K562 (cell line): Measurements from ENCODE around the gene ELAVL3. TPM values are rescaled to one million over a fixed set of nuclear protein-coding genes. Genes with fewer than 3 reads are reported as not detected.

ENCODE experiments used
- ATAC-seq: fragments of 200-7000 bp; cut with Tn5 transposase; 3 replicates; pipeline ENCODE4 v1.9.1; 2020; ENCODE audit warnings: moderate library complexity
- BruUV-seq: library from RNA; stranded (reverse); fragments of 400-500 nt; replicated peaks from 2 replicates; lab custom pipeline; 2021; lab: Mats Ljungman, UMichigan
- CTCF ChIA-PET: fragments of 300-600 bp; formaldehyde crosslinking; extraction: SDS; loops from one replicate; lab custom pipeline; 2021; ENCODE audit warnings: low intra/inter-chr PET ratio; lab: Yijun Ruan, JAX
- POLR2A ChIA-PET: fragments of 300-600, 350-650 bp; sonication (Branson Sonifier 250); formaldehyde crosslinking; extraction: SDS; loops from one replicate; lab custom pipeline; 2021; ENCODE audit warnings: antibody characterized with exemption, inconsistent platforms; lab: Yijun Ruan, JAX
- DNase-seq, 4 experiments: peaks; one replicate each; pipeline versions ENCODE4 v3.0.0 to v3.0.0-alpha.2; 2011 to 2018; ENCODE audit warnings: low spot score in 3 of 4, mixed read lengths in 3 of 4; ENCODE audit errors: extremely low read depth in 1 of 4
- FAIRE-seq: peaks from 2 replicates; lab custom pipeline; 2011; peaks lifted over from hg19 to GRCh38; lab: Jason Lieb, UNC
- H2AFZ ChIP-seq: 2 replicates; pipeline ENCODE4 v1.6.0; 2011; ENCODE audit warnings: low read depth, low read length, control low read depth, inconsistent platforms
- H3K27ac ChIP-seq: fragments of 200-600 bp; 3 replicates; pipeline ENCODE4 v1.8.0; 2011; ENCODE audit warnings: low read depth, mild to moderate bottlenecking, control low read depth, inconsistent platforms, low read length, moderate library complexity, mixed read lengths; ENCODE audit errors: extremely low read depth
- H3K27me3 ChIP-seq, 2 experiments: fragments of 300-600 bp in 1 of 2; 2 replicates in 1 of 2; 3 replicates in 1 of 2; pipeline versions ENCODE4 v1.6.0 to v1.8.0; 2011; ENCODE audit warnings: inconsistent platforms in 2 of 2, low read length in 2 of 2, mild to moderate bottlenecking in 1 of 2, mixed read lengths in 1 of 2, moderate library complexity in 1 of 2; ENCODE audit not compliant: control insufficient read depth in 2 of 2, insufficient read depth in 2 of 2
- H3K36me3 ChIP-seq: fragments of 300-600 bp; 3 replicates; pipeline ENCODE4 v1.8.0; 2011; ENCODE audit warnings: mild to moderate bottlenecking, low read length, inconsistent platforms; ENCODE audit not compliant: control insufficient read depth, insufficient read depth
- H3K4me1 ChIP-seq, 2 experiments: fragments of 200-600 bp in 1 of 2; replicated peaks in 1 of 2; 2 replicates in 1 of 2; 3 replicates in 1 of 2; pipeline versions ENCODE4 v1.5.1 to v1.8.0; 2011; ENCODE audit warnings: inconsistent platforms in 2 of 2, low read length in 2 of 2, mild to moderate bottlenecking in 1 of 2, mixed read lengths in 1 of 2, moderate library complexity in 1 of 2; ENCODE audit not compliant: control insufficient read depth in 2 of 2, insufficient read depth in 2 of 2
- H3K4me2 ChIP-seq: 2 replicates; pipeline ENCODE4 v1.6.1; 2011; ENCODE audit warnings: low read length, control low read depth, inconsistent platforms, mixed read lengths; ENCODE audit not compliant: insufficient read depth
- H3K4me3 ChIP-seq: fragments of 200-600 bp; sonication (generic), shearing (Covaris generic); 2 replicates; pipeline ENCODE4 v1.5.1; 2016; ENCODE audit warnings: control low read depth, inconsistent platforms
- H3K79me2 ChIP-seq: fragments of 200-600 bp; 3 replicates; pipeline ENCODE4 v1.8.0; 2011; ENCODE audit warnings: low read length, inconsistent platforms; ENCODE audit not compliant: control insufficient read depth, insufficient read depth
- H3K9ac ChIP-seq, 2 experiments: 2 replicates each; pipeline versions ENCODE4 v1.6.0 to v1.6.1; 2011; ENCODE audit warnings: low read depth in 2 of 2, low read length in 2 of 2, control low read depth in 1 of 2, inconsistent platforms in 1 of 2, mild to moderate bottlenecking in 1 of 2, mixed read lengths in 1 of 2; ENCODE audit not compliant: insufficient read depth in 1 of 2
- H3K9me1 ChIP-seq: one replicate; pipeline ENCODE4 v1.6.0; 2011; ENCODE audit warnings: inconsistent platforms, mild to moderate bottlenecking, low read length, moderate library complexity; ENCODE audit not compliant: control insufficient read depth, insufficient read depth
- H3K9me3 ChIP-seq: replicated peaks from 2 replicates; pipeline ENCODE4 v1.5.1; 2011; ENCODE audit warnings: low read depth, low read length, inconsistent platforms; ENCODE audit not compliant: control insufficient read depth, insufficient read depth
- H4K20me1 ChIP-seq: replicated peaks from 2 replicates; pipeline ENCODE4 v1.6.1; 2011; ENCODE audit warnings: low read length, inconsistent platforms, mixed read lengths; ENCODE audit not compliant: control insufficient read depth, insufficient read depth
- CBX3 ChIP-seq, 2 experiments: IDR thresholded peaks; 1 replicate in 1 of 2; 2 replicates in 1 of 2; pipeline ENCODE4 v1.6.1; 2012; ENCODE audit warnings: inconsistent platforms in 2 of 2, low read length in 2 of 2, borderline replicate concordance in 1 of 2, control low read depth in 1 of 2
- CTBP1 ChIP-seq: fragments of 450-650 bp; IDR thresholded peaks from 2 replicates; pipeline ENCODE4 v1.6.1; 2016; ENCODE audit warnings: borderline replicate concordance
- EGR1 ChIP-seq: fragments of 450-650 bp; conservative IDR thresholded peaks from 2 replicates; pipeline ENCODE4 v1.6.1; 2017; ENCODE audit warnings: mild to moderate bottlenecking
- ETV1 ChIP-seq: fragments of 450-650 bp; conservative IDR thresholded peaks from 2 replicates; pipeline ENCODE4 v1.6.1; 2016; ENCODE audit warnings: missing genetic modification characterization, control low read depth, low read depth, missing compliant biosample characterization
- GTF2E2 ChIP-seq: fragments of 200-800 bp; sonication (Bioruptor generic); IDR thresholded peaks from 2 replicates; pipeline ENCODE4 v1.6.1; 2016; ENCODE audit warnings: missing genetic modification characterization, missing compliant biosample characterization
- HDAC2 ChIP-seq: fragments of 450-650 bp; IDR thresholded peaks from 2 replicates; pipeline ENCODE4 v1.6.1; 2016; ENCODE audit warnings: mild to moderate bottlenecking
- RBM39 ChIP-seq: fragments of 200-400 bp; formaldehyde crosslinking; optimal IDR thresholded peaks from 2 replicates; pipeline ENCODE3; 2018; ENCODE audit warnings: low read depth, low read length
- SREBF1 ChIP-seq: fragments of 150-350 bp; IDR thresholded peaks from 2 replicates; pipeline ENCODE4 v1.6.1; 2014; ENCODE audit warnings: antibody characterized with exemption, low read depth, low read length, borderline replicate concordance
- ZNF778 ChIP-seq: fragments of 450-650 bp; formaldehyde crosslinking; IDR thresholded peaks from 2 replicates; pipeline ENCODE4 v1.4.0; 2020; ENCODE audit warnings: mild to moderate bottlenecking, moderate library complexity
- WGBS: fragments of 100-300 bp; shearing (Covaris generic); methylation state at CpG from one replicate; pipeline ENCODE4 v1.1.6; 2016; ENCODE audit warnings: low coverage, mixed read lengths; ENCODE audit not compliant: insufficient coverage; ENCODE audit errors: missing lambda C conversion rate; 5-methylcytosine and 5-hydroxymethylcytosine counted together
- in situ Hi-C: fragments of 300-500 bp; cut with MboI; formaldehyde crosslinking; loops from 4 replicates; pipeline ENCODE4 v1.15.0; 2018; ENCODE audit warnings: inconsistent platforms, mixed read lengths
- intact Hi-C: fragments of 100-400 bp; cut with micrococcal nuclease; formaldehyde crosslinking; loops from 2 replicates; pipeline ENCODE4 v1.14.2; 2022
- polyA plus RNA-seq, 8 experiments: library from polyadenylated mRNA; depleted of rRNA in 4 of 8; stranded (reverse) in 5 of 8; unstranded in 3 of 8; fragments of >200 nt; fragmentation: Nextera tagmentation in 2 of 8; fragmentation: Illumina TruSeq in 1 of 8; extraction: Ambion mirVana in 2 of 8; extraction: Trizol in 1 of 8; gene quantifications; 2 replicates each; pipeline versions ENCODE4 v1.2.1 to v1.2.3, GENCODE V29; 2011 to 2014; ENCODE audit warnings: inconsistent platforms in 1 of 8, missing spikeins in 1 of 8
- total RNA-seq, 7 experiments: library from RNA; depleted of rRNA in 6 of 7; stranded (reverse); fragments of >200 nt in 6 of 7; fragmentation: Illumina TruSeq in 2 of 7; extraction: Trizol in 2 of 7; gene quantifications; 2 replicates each; pipeline versions ENCODE4 v1.2.1 to v1.2.3, GENCODE V29; 2011 to 2021; ENCODE audit warnings: low replicate concordance in 1 of 7
- TF ChIP-seq, protein P1 (sequence below): sonication (generic); formaldehyde crosslinking; IDR thresholded peaks from 2 replicates; pipeline ENCODE4 v1.8.0; 2022; ENCODE audit warnings: mild to moderate bottlenecking, missing genetic modification reagents
- TF ChIP-seq, protein P2 (sequence below): fragments of 250-450 bp; sonication (Bioruptor Pico); IDR thresholded peaks from 2 replicates; pipeline ENCODE4 v1.4.0; 2020; ENCODE audit warnings: borderline replicate concordance
- TF ChIP-seq, protein P3 (sequence below): fragments of 250-450 bp; sonication (Bioruptor Pico); IDR thresholded peaks from 2 replicates; pipeline ENCODE4 v1.8.0; 2022; ENCODE audit warnings: moderate library complexity, mild to moderate bottlenecking, inconsistent platforms
- TF ChIP-seq, protein P4 (sequence below): fragments of 450-650 bp; formaldehyde crosslinking; IDR thresholded peaks from 2 replicates; pipeline ENCODE4 v1.4.0; 2020; ENCODE audit warnings: mild to moderate bottlenecking, moderate library complexity

The ELAVL3 gene
- total and polyA plus RNA-seq, 9 of the 15 experiments (the other 6 are each of a cell fraction or from before 2014, with no cell fraction given): not detected

DNA sequence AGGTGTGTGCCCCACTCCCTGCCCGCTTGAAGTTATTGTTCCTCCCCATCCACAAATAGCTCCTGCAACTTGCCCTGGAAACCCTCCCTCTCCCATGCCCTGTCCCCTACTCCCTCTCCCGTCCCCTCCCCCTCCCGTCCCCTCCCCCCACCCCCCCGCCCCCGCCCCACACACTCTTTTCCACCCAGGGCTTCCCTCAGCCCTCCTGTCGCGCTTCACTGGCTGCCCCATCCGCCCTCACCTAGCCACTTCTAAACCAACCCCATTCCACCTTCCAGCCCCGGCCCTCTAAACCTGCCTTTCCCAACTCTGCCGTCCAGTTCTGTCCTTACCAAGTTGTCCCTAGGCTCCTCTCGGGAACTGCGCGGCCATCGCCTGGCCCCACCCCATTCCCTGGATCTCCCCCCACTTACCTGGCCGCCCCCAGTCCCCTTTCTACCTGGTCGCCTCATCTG is 62.7 kb downstream of the ELAVL3 start:
- Histone ChIP-seq H3K4me1 (peaks cover 2 to 45% of the 10 kb centered on the region in 2 experiments; a peak in 3 of 5 replicates), H3K36me3 (no peaks in the 10 kb centered on the region), H3K4me3 (no peak overlapping the region), H3K27me3 (peaks cover 2 to 23% of the 10 kb centered on the region in 2 experiments; a peak in 3 of 5 replicates), H3K9me3 (no peaks in the 10 kb centered on the region), H2AFZ (no peak overlapping the region), H3K79me2 (no peaks in the 10 kb centered on the region), H3K4me2 (no peak overlapping the region), H3K27ac (no peak overlapping the region), H3K9ac (no peak overlapping the region), H3K9me1 (no peaks in the 10 kb centered on the region), H4K20me1 (no peaks in the 10 kb centered on the region)
- in situ Hi-C loops: no loop called here
- peak in 2 of 4 experiments; percentile 7 to 14 for DNase-seq
- 0% methylated on average over 3 of the region's 16 CpGs for WGBS
- POLR2A ChIA-PET: interaction anchor here (0.6 to 0.9 kb wide), 2 partner anchors 17 to 43 kb away, joined by 3 to 4 read pairs; partner anchors contain the start of genes ODAD3 and PRKCSH
- ATAC-seq: no peak
- CTCF ChIA-PET: interaction anchor here (0.5 kb wide), 1 partner anchor 52 kb away, joined by 3 read pairs; no protein-coding TSS in a partner anchor
- no peak for FAIRE-seq
- no TSS peak for BruUV-seq
- intact Hi-C loops: no loop called here
- TF ChIP-seq, protein P1, sequence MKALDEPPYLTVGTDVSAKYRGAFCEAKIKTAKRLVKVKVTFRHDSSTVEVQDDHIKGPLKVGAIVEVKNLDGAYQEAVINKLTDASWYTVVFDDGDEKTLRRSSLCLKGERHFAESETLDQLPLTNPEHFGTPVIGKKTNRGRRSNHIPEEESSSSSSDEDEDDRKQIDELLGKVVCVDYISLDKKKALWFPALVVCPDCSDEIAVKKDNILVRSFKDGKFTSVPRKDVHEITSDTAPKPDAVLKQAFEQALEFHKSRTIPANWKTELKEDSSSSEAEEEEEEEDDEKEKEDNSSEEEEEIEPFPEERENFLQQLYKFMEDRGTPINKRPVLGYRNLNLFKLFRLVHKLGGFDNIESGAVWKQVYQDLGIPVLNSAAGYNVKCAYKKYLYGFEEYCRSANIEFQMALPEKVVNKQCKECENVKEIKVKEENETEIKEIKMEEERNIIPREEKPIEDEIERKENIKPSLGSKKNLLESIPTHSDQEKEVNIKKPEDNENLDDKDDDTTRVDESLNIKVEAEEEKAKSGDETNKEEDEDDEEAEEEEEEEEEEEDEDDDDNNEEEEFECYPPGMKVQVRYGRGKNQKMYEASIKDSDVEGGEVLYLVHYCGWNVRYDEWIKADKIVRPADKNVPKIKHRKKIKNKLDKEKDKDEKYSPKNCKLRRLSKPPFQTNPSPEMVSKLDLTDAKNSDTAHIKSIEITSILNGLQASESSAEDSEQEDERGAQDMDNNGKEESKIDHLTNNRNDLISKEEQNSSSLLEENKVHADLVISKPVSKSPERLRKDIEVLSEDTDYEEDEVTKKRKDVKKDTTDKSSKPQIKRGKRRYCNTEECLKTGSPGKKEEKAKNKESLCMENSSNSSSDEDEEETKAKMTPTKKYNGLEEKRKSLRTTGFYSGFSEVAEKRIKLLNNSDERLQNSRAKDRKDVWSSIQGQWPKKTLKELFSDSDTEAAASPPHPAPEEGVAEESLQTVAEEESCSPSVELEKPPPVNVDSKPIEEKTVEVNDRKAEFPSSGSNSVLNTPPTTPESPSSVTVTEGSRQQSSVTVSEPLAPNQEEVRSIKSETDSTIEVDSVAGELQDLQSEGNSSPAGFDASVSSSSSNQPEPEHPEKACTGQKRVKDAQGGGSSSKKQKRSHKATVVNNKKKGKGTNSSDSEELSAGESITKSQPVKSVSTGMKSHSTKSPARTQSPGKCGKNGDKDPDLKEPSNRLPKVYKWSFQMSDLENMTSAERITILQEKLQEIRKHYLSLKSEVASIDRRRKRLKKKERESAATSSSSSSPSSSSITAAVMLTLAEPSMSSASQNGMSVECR: no peak
- TF ChIP-seq, protein P2, sequence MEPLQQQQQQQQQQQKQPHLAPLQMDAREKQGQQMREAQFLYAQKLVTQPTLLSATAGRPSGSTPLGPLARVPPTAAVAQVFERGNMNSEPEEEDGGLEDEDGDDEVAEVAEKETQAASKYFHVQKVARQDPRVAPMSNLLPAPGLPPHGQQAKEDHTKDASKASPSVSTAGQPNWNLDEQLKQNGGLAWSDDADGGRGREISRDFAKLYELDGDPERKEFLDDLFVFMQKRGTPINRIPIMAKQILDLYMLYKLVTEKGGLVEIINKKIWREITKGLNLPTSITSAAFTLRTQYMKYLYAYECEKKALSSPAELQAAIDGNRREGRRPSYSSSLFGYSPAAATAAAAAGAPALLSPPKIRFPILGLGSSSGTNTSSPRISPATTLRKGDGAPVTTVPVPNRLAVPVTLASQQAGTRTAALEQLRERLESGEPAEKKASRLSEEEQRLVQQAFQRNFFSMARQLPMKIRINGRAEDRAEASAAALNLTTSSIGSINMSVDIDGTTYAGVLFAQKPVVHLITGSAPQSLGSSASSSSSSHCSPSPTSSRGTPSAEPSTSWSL (CRISPR knock-in tag): no peak
- TF ChIP-seq RBM39: no peak
- TF ChIP-seq GTF2E2 (tag): no peak
- TF ChIP-seq EGR1: no peak
- TF ChIP-seq CTBP1: no peak
- TF ChIP-seq SREBF1: no peak
- no peak for TF ChIP-seq HDAC2
- no peak for TF ChIP-seq ZNF778 (CRISPR knock-in tag)
- TF ChIP-seq, protein P3, sequence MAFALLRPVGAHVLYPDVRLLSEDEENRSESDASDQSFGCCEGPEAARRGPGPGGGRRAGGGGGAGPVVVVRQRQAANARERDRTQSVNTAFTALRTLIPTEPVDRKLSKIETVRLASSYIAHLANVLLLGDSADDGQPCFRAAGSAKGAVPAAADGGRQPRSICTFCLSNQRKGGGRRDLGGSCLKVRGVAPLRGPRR: no peak
- TF ChIP-seq ETV1 (tag): no peak
- TF ChIP-seq, protein P4, sequence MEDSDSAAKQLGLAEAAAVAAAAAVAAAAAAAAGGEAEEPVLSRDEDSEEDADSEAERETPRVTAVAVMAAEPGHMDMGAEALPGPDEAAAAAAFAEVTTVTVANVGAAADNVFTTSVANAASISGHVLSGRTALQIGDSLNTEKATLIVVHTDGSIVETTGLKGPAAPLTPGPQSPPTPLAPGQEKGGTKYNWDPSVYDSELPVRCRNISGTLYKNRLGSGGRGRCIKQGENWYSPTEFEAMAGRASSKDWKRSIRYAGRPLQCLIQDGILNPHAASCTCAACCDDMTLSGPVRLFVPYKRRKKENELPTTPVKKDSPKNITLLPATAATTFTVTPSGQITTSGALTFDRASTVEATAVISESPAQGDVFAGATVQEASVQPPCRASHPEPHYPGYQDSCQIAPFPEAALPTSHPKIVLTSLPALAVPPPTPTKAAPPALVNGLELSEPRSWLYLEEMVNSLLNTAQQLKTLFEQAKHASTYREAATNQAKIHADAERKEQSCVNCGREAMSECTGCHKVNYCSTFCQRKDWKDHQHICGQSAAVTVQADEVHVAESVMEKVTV (CRISPR knock-in tag): no peak
- no peak for TF ChIP-seq CBX3 (IDR thresholded peaks at IDR 0.05; ENCODE audit: borderline replicate concordance in 1 of 2, low read length in 2 of 2)
